D721Med (cell line): ENCODE data around the gene NLN.

Experiments used
- DNase-seq: peaks from one replicate; pipeline ENCODE4 v3.0.0; 2011; ENCODE audit warnings: low spot score; ENCODE audit not compliant: insufficient read length
- FAIRE-seq: peaks from 2 replicates; lab custom pipeline; 2011; peaks lifted over from hg19 to GRCh38; lab: Jason Lieb, UNC
- CTCF ChIP-seq: IDR thresholded peaks from 2 replicates; pipeline ENCODE4 v1.5.1; 2012; ENCODE audit warnings: mild to moderate bottlenecking, control low read depth; ENCODE audit not compliant: insufficient read depth; ENCODE audit errors: missing control alignments

The NLN gene

GRCh38 chr5:65749956-65750355 is 28.0 kb downstream of the NLN start:
- TF ChIP-seq CTCF = no peak
- FAIRE-seq (no peak), DNase-seq (no peak)

GRCh38 chr5:65750938-65751337 is 28.9 kb downstream of the NLN start:
- DNase-seq = no peak
- TF ChIP-seq CTCF = no peak
- FAIRE-seq = no peak

DNA sequence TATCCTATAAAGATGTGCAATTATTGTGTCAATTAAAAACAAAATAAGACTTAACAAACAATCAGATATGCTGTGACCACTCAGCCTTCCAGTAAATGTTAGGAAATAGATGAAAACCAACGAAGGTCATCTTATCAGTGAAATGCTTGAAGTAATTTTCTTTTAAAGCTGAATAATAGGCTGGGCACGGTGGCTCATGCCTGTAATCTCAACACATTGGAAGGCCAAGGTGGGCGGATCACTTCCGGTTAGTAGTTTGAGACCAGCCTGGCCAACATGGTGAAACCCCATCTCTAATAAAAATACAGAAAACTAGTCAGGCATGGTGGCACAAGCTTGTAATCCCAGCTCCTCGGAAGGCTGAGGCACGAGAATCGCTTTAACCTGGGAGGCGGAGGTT is 31.2 kb downstream of the NLN start:
- DNase-seq (no peak), FAIRE-seq (no peak)
- no peak for TF ChIP-seq CTCF

DNA sequence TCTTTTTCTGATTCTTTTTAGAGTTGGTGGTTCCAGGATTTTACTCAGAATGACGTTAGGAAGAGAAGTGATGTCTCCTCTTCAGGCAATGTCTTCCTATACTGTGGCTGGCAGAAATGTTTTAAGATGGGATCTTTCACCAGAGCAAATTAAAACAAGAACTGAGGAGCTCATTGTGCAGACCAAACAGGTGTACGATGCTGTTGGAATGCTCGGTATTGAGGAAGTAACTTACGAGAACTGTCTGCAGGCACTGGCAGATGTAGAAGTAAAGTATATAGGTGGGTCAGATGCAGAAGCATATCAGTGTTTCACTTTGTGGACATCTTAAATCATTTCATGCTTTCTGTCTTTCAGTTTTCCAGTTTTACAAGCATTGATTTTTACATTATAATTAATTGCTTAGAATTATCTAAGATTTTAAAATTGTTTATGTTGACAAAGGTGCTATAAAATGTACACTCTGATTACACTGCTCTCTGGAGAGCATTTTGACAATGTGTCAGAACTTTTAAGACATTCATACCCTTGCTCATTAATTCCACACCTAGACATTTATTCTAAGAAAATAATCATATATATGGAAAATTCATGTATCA is 36.6 kb downstream of the NLN start:
- FAIRE-seq (no peak), DNase-seq (no peak)

DNA sequence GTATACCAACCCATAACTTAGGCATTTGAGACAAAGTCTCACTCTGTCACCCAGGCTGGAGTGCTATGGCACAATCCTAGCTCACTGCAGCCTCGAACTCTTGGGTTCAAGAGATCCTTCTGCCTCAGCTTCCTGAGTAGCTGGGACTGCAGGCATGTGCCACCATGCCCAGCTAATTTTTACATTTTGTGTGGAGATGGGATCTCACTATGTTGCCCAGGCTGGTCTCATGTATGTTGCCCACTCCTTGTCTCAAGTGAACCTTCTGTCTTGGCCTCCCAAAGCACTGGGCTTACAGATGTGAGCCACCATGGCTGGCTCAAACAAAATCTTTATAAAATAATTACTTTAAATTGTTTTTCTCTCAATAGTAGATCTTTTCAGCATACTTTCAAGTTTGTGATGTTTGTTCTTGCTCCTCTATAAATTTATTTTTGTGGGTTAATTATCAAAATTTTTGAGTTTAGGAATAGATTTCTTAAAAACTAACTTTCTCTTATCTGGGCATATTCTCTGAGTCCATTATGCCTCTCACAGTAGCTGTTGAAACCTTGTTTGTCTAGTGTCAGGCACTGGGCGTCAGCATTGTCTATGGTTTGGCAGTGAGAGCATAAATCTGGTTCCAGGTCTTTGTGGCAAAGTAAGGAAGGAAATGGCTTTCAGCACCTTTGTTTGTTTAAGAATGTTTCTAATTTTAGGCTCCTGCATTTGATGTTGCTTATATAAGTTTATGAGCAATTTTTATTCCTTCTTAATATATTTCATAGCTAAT is 38.7 kb downstream of the NLN start:
- no peak for TF ChIP-seq CTCF

More for the DNA sequence above, 36.6 kb downstream of the NLN start:
- TF ChIP-seq CTCF = no peak

GRCh38 chr5:65762234-65762633 is 40.2 kb downstream of the NLN start:
- no peak for TF ChIP-seq CTCF
- DNase-seq = no peak
- FAIRE-seq = no peak

More for the DNA sequence above, 38.7 kb downstream of the NLN start:
- FAIRE-seq (no peak), DNase-seq (no peak)

DNA sequence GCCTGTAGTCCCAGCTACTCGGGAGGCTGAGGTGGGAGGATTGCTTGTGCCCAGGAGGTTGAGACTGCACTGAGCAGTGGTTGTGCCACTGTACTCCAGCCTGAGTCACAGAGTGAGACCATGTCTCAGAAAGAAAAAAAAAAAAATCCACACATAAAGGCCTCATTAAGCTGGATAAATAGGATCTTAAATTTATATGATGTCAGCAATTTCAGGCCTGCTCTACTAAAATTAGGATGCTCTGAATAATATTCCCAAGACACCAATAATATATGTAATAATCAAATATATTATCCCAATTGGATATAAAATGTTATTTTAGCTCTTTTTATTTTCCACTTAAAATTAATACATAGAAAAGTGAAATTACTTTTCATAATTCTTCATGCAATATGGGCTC is 43.6 kb downstream of the NLN start:
- no peak for TF ChIP-seq CTCF

More for the DNA sequence above, 43.6 kb downstream of the NLN start:
- no peak for FAIRE-seq
- DNase-seq = no peak
